ENCODE results near the gene VANGL1. TPM values are rescaled to one million over a fixed set of nuclear protein-coding genes. Genes with fewer than 3 reads are reported as not detected.

Gene VANGL1
- total and polyA plus RNA-seq, 2 of the 13 experiments (the other 11 are each of a cell fraction or from before 2014, with no cell fraction given), result 5.3 to 9.4 TPM

DNA sequence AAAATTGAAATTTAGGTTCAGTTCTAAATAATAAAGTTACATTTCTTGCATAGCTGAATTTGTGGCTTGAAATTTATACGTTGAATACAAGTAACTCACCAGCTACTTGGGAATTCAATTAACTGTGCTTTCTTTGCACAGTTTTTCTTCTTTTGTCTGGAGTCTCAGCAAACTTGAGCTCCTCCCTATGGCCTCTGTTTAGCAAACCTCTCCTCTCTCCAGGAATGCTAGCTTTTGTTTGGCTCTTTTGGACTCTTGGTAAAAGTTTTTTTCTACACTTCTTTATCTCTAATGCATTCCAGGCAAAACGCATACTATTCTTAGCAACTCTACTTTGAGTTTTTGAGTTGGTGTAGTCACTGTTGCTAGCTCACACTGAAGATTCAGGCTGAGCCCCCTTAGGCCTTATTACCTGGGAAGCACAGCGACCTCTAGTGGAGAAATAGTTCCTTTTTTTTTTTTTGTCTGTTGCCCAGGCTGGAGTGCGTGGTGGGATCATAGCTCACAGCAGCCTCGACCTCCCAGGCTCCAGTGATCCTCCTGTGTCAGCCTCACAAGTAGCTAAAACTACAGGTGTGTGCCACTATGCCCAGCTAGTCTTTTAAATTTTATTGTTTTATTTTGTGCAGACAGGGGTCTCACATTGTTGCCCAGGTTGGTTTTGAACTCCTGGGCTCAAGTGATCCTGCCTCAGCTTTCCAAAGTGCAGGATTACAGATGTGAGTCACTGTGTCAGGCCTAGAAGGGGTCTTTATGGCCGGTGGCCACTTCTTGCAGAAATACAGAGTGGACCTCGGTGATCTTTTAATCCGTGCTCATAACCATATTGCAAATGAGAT lies 65.0 kb downstream of the VANGL1 start:
- Histone ChIP-seq H4K20me1 (ENCODE audit: insufficient read depth, low read length) (no peaks in the 10 kb centered on the region), H3K27ac (ENCODE audit: extremely low read length, insufficient read depth, low read length) (no peak overlapping the region), H3K79me2 (ENCODE audit: insufficient read depth, low read length) (no peaks in the 10 kb centered on the region), H3K9ac (ENCODE audit: insufficient read depth, low read depth, low read length) (no peak overlapping the region), H3K36me3 (replicated peaks in 1 of 2; ENCODE audit: control insufficient read depth in 1 of 2, insufficient read depth in 2 of 2, low read length in 2 of 2) (no peaks in the 10 kb centered on the region), H3K4me3 (replicated peaks in 1 of 3; ENCODE audit: insufficient read depth in 1 of 3, low read depth in 2 of 3, low read length in 3 of 3) (no peak overlapping the region), H3K27me3 (ENCODE audit: control insufficient read depth in 1 of 2, insufficient read depth in 2 of 2, low read length in 2 of 2) (no peaks in the 10 kb centered on the region), H2AFZ (ENCODE audit: low read length) (no peak overlapping the region), H3K4me1 (ENCODE audit: insufficient read depth, low read length) (peaks cover 27% of the 10 kb centered on the region), H3K4me2 (ENCODE audit: low read depth, low read length) (no peak overlapping the region), H3K9me3 (ENCODE audit: low read length) (no peaks in the 10 kb centered on the region)
- FAIRE-seq (peak; percentile 78), DNase-seq (ENCODE audit: low spot score) (peak; percentile 42), ATAC-seq (peak; percentile 64)
- in situ Hi-C loops (cut with HindIII; ENCODE audit: extremely low pct_ligation_motif_present, low pct_unique_long_range_greater_than_20kb) (loop anchor here (5.0 kb wide), 1 partner anchor 95 kb away; no protein-coding TSS in a partner anchor), intact Hi-C loops (cut with micrococcal nuclease; ENCODE audit: unreplicated experiment) (loop anchor here (1.0 kb wide), 1 partner anchor 99 kb away; no protein-coding TSS in a partner anchor)
- WGBS (ENCODE audit: low lambda C conversion rate), result 29% methylated on average over 8 of the region's 8 CpGs
- ChIA-PET POLR2A (no interaction called here), CTCF (ENCODE audit: low intra/inter-chr PET ratio, low total read pairs) (interaction anchor here (4.3 kb wide), 1 partner anchor 98 kb away, joined by 17 read pairs; no protein-coding TSS in a partner anchor)
- BruUV-seq (replicated peaks), result no TSS peak
- TF ChIP-seq ZUFSP (CRISPR knock-in tag; IDR thresholded peaks at IDR 0.05; ENCODE audit: borderline replicate concordance) (no peak), ZNF281 (CRISPR knock-in tag; IDR thresholded peaks at IDR 0.05; ENCODE audit: borderline replicate concordance) (no peak), NPAS2 (CRISPR knock-in tag; IDR thresholded peaks at IDR 0.05; ENCODE audit: borderline replicate concordance) (no peak), ZNF768 (CRISPR knock-in tag; IDR thresholded peaks at IDR 0.05) (no peak), ZNF572 (CRISPR knock-in tag; IDR thresholded peaks at IDR 0.05) (no peak), SMC3 (IDR thresholded peaks at IDR 0.05; ENCODE audit: low read length) (peak; percentile 35; the same call in 1 of the 2 replicates), CBX1 (IDR thresholded peaks at IDR 0.05; ENCODE audit: low read depth) (no peak), MTA3 (CRISPR knock-in tag; IDR thresholded peaks at IDR 0.05) (no peak), HNF4G (IDR thresholded peaks at IDR 0.05; ENCODE audit: borderline replicate concordance, low read depth, low read length) (no peak), HNF4G (CRISPR knock-in tag; IDR thresholded peaks at IDR 0.05; ENCODE audit: borderline replicate concordance, low read depth) (no peak)
- TF ChIP-seq, protein P1, sequence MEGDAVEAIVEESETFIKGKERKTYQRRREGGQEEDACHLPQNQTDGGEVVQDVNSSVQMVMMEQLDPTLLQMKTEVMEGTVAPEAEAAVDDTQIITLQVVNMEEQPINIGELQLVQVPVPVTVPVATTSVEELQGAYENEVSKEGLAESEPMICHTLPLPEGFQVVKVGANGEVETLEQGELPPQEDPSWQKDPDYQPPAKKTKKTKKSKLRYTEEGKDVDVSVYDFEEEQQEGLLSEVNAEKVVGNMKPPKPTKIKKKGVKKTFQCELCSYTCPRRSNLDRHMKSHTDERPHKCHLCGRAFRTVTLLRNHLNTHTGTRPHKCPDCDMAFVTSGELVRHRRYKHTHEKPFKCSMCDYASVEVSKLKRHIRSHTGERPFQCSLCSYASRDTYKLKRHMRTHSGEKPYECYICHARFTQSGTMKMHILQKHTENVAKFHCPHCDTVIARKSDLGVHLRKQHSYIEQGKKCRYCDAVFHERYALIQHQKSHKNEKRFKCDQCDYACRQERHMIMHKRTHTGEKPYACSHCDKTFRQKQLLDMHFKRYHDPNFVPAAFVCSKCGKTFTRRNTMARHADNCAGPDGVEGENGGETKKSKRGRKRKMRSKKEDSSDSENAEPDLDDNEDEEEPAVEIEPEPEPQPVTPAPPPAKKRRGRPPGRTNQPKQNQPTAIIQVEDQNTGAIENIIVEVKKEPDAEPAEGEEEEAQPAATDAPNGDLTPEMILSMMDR (CRISPR knock-in tag; IDR thresholded peaks at IDR 0.05), result peak; percentile 68
- TF ChIP-seq, protein P2, sequence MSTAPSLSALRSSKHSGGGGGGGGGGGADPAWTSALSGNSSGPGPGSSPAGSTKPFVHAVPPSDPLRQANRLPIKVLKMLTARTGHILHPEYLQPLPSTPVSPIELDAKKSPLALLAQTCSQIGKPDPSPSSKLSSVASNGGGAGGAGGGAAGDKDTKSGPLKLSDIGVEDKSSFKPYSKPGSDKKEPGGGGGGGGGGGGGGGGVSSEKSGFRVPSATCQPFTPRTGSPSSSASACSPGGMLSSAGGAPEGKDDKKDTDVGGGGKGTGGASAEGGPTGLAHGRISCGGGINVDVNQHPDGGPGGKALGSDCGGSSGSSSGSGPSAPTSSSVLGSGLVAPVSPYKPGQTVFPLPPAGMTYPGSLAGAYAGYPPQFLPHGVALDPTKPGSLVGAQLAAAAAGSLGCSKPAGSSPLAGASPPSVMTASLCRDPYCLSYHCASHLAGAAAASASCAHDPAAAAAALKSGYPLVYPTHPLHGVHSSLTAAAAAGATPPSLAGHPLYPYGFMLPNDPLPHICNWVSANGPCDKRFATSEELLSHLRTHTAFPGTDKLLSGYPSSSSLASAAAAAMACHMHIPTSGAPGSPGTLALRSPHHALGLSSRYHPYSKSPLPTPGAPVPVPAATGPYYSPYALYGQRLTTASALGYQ (CRISPR knock-in tag; IDR thresholded peaks at IDR 0.05), result no peak
- TF ChIP-seq, protein P3, sequence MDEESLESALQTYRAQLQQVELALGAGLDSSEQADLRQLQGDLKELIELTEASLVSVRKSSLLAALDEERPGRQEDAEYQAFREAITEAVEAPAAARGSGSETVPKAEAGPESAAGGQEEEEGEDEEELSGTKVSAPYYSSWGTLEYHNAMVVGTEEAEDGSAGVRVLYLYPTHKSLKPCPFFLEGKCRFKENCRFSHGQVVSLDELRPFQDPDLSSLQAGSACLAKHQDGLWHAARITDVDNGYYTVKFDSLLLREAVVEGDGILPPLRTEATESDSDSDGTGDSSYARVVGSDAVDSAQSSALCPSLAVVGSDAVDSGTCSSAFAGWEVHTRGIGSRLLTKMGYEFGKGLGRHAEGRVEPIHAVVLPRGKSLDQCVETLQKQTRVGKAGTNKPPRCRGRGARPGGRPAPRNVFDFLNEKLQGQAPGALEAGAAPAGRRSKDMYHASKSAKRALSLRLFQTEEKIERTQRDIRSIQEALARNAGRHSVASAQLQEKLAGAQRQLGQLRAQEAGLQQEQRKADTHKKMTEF (CRISPR knock-in tag; IDR thresholded peaks at IDR 0.05), result no peak
